GM19455 (cell line): ENCODE measurements around the gene CD164L2.
"Not testable (repeated sequence)": the region's sequence is repeated elsewhere in the genome, so short reads cannot be mapped to it uniquely, and the experiment has no call there.

Experiments
- ATAC-seq: cut with Tn5 transposase; IDR thresholded peaks from one replicate; pipeline ENCODE4 v1.9.1; 2021; ENCODE audit not compliant: unreplicated experiment

CD164L2 gene

GRCh38 chr1:27405598-27406361, 22.6 kb upstream of the CD164L2 start:
- ATAC-seq = not testable (repeated sequence)

GRCh38 chr1:27405074-27405473, 21.9 kb upstream of the CD164L2 start:
- no peak for ATAC-seq

GRCh38 chr1:27403931-27404330, 20.8 kb upstream of the CD164L2 start:
- no peak for ATAC-seq

- no peak for ATAC-seq
These were observed 20.1 kb upstream of the CD164L2 start for GRCh38 chr1:27403065-27403726.

- ATAC-seq = no peak
These were observed 19.2 kb upstream of the CD164L2 start for GRCh38 chr1:27402349-27402754.

- ATAC-seq = no peak
These were observed 17.8 kb upstream of the CD164L2 start for GRCh38 chr1:27400963-27401341.

- ATAC-seq = no peak
These were observed 17.2 kb upstream of the CD164L2 start for GRCh38 chr1:27400082-27400962.

GRCh38 chr1:27399251-27400025, 16.3 kb upstream of the CD164L2 start:
- no peak for ATAC-seq

GRCh38 chr1:27398405-27399149, 15.4 kb upstream of the CD164L2 start:
- no peak for ATAC-seq

GRCh38 chr1:27397749-27398148, 14.6 kb upstream of the CD164L2 start:
- no peak for ATAC-seq

GRCh38 chr1:27397110-27397509, 14.0 kb upstream of the CD164L2 start:
- no peak for ATAC-seq

GRCh38 chr1:27395441-27396195, 12.5 kb upstream of the CD164L2 start:
- no peak for ATAC-seq

GRCh38 chr1:27394925-27395324, 11.8 kb upstream of the CD164L2 start:
- no peak for ATAC-seq

GRCh38 chr1:27394282-27394658, 11.1 kb upstream of the CD164L2 start:
- no peak for ATAC-seq

GRCh38 chr1:27393641-27394281, 10.6 kb upstream of the CD164L2 start:
- no peak for ATAC-seq

- ATAC-seq = no peak
These were observed 9.9 kb upstream of the CD164L2 start for GRCh38 chr1:27392778-27393635.

GRCh38 chr1:27392096-27392777, 9.1 kb upstream of the CD164L2 start, which contains the start of gene GPR3:
Gene GPR3, plus strand, starts transcription at chr1:27392622. Its CDS starts 1,177 bp downstream, at chr1:27393799.
- peak; percentile 68 for ATAC-seq
